ENCODE measurements around the gene DCAF11.

DNA sequence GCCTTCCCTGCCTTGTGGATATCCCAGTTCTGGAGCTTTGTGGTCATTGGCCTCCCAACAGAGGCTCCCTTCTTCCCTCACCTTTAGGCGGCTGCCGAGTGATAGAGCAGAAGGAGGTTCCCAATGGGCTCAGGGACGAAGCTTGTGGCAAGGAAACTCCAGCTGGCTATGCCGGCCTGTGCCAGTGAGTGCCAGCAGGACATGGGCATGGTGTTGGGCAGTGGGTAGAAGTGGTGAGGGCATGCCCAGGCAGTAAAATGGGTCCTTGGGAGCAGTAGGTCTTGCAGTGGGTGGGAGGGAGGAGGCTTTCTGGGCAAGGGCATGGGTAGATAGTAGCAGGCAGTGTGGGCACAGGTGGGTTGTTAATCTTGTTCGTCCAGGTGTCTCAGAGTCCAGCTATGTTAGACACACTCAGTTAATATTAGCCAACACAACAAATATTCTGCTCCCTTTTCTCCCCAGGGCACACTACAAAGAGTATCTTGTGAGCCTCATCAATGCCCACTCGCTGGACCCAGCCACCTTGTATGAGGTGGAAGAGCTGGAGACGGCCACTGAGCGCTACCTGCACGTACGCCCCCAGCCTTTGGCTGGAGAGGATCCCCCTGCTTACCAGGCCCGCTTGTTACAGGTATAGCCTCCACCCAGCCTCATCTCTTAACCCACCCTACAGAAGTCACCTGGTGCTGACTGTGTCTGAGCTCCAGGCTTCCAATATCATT lies 45.4 kb downstream of the DCAF11 start:
- TF ChIP-seq CTCF (conservative IDR thresholded peaks at IDR 0.05; ENCODE audit: low read depth, low read length) (no peak), EZH2 (IDR thresholded peaks at IDR 0.05; ENCODE audit: borderline replicate concordance, low read depth, low read length, poor library complexity, severe bottlenecking) (no peak)
